ENCODE measurements around the gene TMPO. TPM values are rescaled to one million over a fixed set of nuclear protein-coding genes. Genes with fewer than 3 reads are reported as not detected.

The TMPO gene
- total RNA-seq, 1 donor from 2014 or later = 144 TPM

GRCh38 chr12:98514982-98515286, 456 bp upstream of the TMPO start:
- Mint-ChIP-seq H3K4me1 (peaks cover 36% of the 10 kb centered on the region), H3K36me3 (no peaks in the 10 kb centered on the region), H3K27ac (peak overlapping the region; percentile 99)

GRCh38 chr12:98516111-98516873, 902 bp downstream of the TMPO start:
- Mint-ChIP-seq H3K9me3 (no peaks in the 10 kb centered on the region), H3K36me3 (no peaks in the 10 kb centered on the region), H3K4me1 (peaks cover 42% of the 10 kb centered on the region), H3K27ac (peak overlapping the region; percentile 99), H3K27me3 (ENCODE audit: low read depth) (no peaks in the 10 kb centered on the region), H3K4me3 (peak overlapping the region; percentile 97)
- peak; percentile 40 to 65 for DNase-seq (ENCODE audit: low spot score in 2 of 2, unreplicated experiment in 2 of 2)
- peak; percentile 56 for TF ChIP-seq CTCF (IDR thresholded peaks at IDR 0.05; ENCODE audit: unreplicated experiment)

More at GRCh38 chr12:98514982-98515286, 456 bp upstream of the TMPO start:
- no peaks in the 10 kb centered on the region for H3K9me3 Mint-ChIP-seq
- no peak for DNase-seq (ENCODE audit: low spot score in 2 of 2, unreplicated experiment in 2 of 2)
- no peaks in the 10 kb centered on the region for H3K27me3 Mint-ChIP-seq (ENCODE audit: low read depth)
- TF ChIP-seq CTCF (IDR thresholded peaks at IDR 0.05; ENCODE audit: unreplicated experiment) = no peak
- peak overlapping the region; percentile 96 for H3K4me3 Mint-ChIP-seq

DNA sequence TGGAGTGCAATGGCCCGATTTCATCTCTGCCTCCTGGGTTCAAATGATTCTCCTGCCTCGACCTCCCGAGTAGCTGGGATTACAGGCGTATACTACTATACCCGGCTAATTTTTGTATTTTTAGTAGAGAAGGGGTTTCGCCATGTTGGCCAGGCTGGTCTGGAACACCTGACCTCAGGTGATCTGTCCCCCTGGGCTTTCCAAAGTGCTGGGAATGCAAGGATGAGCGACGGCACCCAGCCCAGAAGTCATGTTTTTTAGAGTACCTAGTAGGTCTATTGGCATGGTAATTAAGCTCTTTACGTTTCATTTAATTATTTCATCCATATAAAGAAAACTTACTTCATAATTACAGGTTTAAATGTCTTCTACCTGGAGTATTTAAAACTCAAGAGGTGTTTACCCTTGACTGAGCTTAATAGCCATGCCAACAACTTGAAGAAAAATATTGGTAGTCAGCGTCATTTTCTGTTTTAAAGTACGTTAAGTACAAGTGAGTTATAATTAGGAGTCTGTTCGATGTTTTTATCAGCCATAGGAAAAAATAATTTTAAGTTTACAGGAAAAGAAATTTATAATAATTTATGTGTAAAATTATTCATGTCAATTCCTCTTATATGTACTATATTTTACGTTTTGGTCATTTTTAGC, 4.0 kb downstream of the TMPO start:
- no peak for TF ChIP-seq CTCF (IDR thresholded peaks at IDR 0.05; ENCODE audit: unreplicated experiment)
- H3K36me3 Mint-ChIP-seq = peaks cover 5% of the 10 kb centered on the region

DNA sequence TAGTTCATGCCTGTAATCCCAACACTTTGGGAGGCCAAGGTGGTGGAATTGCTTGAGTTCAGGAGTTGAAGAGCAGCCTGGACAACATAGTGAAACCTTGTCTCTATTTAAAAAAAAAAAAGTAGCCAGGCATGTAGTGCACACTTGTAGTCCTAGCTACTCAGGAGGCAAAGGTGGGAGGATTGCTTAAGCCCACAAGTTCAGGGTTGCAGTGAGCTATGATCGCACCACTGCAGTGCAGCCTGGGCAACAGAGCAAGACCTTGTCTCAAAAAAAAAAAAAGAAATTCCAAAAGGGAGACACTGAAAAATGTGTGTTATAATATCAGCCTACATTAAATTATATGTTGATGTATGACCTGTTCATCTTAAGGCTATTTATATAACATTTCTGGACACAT, 14.7 kb downstream of the TMPO start:
- H3K27me3 Mint-ChIP-seq (ENCODE audit: low read depth) = no peaks in the 10 kb centered on the region
- DNase-seq (ENCODE audit: low spot score in 2 of 2, unreplicated experiment in 2 of 2) = no peak
- H3K9me3 Mint-ChIP-seq = no peaks in the 10 kb centered on the region
- H3K4me3 Mint-ChIP-seq = no peak overlapping the region
- no peak for TF ChIP-seq CTCF (IDR thresholded peaks at IDR 0.05; ENCODE audit: unreplicated experiment)
- peaks cover 4% of the 10 kb centered on the region for H3K4me1 Mint-ChIP-seq
- H3K27ac Mint-ChIP-seq = no peak overlapping the region
- peaks cover 29% of the 10 kb centered on the region for H3K36me3 Mint-ChIP-seq

More for the DNA sequence above, 4.0 kb downstream of the TMPO start:
- Mint-ChIP-seq H3K9me3 (no peaks in the 10 kb centered on the region), H3K27me3 (ENCODE audit: low read depth) (no peaks in the 10 kb centered on the region), H3K4me1 (peaks cover 31% of the 10 kb centered on the region), H3K4me3 (peak overlapping the region; percentile 47), H3K27ac (peak overlapping the region; percentile 47)
- DNase-seq (ENCODE audit: low spot score in 2 of 2, unreplicated experiment in 2 of 2) = no peak

DNA sequence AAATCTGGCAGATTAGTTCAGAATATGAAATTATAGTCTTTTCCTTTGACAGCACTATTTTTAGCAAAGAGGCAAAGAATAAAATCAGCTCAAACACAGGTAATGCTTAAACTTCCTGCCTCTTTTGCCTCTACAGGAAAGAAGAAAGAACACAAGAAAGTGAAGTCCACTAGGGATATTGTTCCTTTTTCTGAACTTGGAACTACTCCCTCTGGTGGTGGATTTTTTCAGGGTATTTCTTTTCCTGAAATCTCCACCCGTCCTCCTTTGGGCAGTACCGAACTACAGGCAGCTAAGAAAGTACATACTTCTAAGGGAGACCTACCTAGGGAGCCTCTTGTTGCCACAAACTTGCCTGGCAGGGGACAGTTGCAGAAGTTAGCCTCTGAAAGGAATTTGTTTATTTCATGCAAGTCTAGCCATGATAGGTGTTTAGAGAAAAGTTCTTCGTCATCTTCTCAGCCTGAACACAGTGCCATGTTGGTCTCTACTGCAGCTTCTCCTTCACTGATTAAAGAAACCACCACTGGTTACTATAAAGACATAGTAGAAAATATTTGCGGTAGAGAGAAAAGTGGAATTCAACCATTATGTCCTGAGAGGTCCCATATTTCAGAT, 17.4 kb downstream of the TMPO start:
- peaks cover under 1% of the 10 kb centered on the region for H3K4me1 Mint-ChIP-seq

More for the DNA sequence above, 17.4 kb downstream of the TMPO start:
- Mint-ChIP-seq H3K9me3 (no peaks in the 10 kb centered on the region), H3K27ac (no peak overlapping the region), H3K27me3 (ENCODE audit: low read depth) (no peaks in the 10 kb centered on the region), H3K4me3 (no peak overlapping the region), H3K36me3 (peaks cover 23% of the 10 kb centered on the region)
- no peak for DNase-seq (ENCODE audit: low spot score in 2 of 2, unreplicated experiment in 2 of 2)
- peak; percentile 91 for TF ChIP-seq CTCF (IDR thresholded peaks at IDR 0.05; ENCODE audit: unreplicated experiment)
